Measurements from ENCODE around the gene PRKCD. TPM values are rescaled to one million over a fixed set of nuclear protein-coding genes. Genes with fewer than 3 reads are reported as not detected.

The PRKCD gene
- total RNA-seq, 1 donor from 2014 or later = 103 TPM

DNA sequence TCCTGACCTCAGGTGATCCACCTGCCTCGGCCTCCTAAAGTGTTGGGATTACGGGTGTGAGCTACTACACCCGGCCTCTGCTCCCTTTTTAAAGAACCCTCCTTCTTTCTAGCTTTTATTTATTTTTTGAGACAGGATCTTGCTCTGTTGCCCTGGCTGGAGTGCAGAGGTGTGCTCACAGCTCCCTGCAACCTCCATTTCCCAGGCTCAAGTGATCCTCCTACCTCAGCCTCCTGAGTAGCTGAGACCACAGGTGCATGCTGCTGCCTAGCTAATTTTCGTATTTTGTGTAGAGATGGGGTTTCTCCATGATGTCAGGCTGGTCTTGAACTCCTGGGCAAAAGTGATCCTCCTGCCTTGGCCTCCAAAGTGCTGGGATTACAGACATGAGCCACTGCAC lies 60.3 kb downstream of the PRKCD start:
- H3K36me3 ChIP-seq = peaks cover 37% of the 10 kb centered on the region
- ATAC-seq (no peak), DNase-seq (peak; percentile 3)
- no peak overlapping the region for H3K27ac ChIP-seq
- TF ChIP-seq, protein P1, sequence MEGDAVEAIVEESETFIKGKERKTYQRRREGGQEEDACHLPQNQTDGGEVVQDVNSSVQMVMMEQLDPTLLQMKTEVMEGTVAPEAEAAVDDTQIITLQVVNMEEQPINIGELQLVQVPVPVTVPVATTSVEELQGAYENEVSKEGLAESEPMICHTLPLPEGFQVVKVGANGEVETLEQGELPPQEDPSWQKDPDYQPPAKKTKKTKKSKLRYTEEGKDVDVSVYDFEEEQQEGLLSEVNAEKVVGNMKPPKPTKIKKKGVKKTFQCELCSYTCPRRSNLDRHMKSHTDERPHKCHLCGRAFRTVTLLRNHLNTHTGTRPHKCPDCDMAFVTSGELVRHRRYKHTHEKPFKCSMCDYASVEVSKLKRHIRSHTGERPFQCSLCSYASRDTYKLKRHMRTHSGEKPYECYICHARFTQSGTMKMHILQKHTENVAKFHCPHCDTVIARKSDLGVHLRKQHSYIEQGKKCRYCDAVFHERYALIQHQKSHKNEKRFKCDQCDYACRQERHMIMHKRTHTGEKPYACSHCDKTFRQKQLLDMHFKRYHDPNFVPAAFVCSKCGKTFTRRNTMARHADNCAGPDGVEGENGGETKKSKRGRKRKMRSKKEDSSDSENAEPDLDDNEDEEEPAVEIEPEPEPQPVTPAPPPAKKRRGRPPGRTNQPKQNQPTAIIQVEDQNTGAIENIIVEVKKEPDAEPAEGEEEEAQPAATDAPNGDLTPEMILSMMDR (IDR thresholded peaks at IDR 0.05) = no peak
- no peaks in the 10 kb centered on the region for H3K27me3 ChIP-seq (ENCODE audit: low read depth)
- H3K9me3 ChIP-seq = no peaks in the 10 kb centered on the region
- H3K4me1 ChIP-seq = no peaks in the 10 kb centered on the region
- no peak overlapping the region for H3K4me3 ChIP-seq
- intact Hi-C loops (cut with DNase I) = no loop called here

DNA sequence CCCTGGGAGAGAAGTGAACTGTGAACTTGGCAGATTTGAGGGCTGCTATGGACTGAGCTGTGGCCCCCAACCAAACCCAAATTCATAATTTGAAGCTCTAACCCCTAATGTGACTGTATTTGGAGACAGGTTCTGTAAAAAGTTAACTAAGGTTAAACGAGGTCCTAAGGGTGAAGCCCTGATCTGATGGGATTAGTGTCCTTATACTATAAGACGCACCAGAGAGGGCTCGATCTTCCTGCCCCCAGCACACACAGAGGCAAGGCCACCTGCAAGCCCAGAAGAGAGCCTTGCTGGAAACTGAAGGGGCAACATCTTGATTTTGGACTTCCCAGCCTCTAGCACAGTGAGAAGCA lies 60.8 kb downstream of the PRKCD start:
- peak; percentile 9 for DNase-seq
- Histone ChIP-seq H3K4me3 (no peak overlapping the region), H3K9me3 (no peaks in the 10 kb centered on the region), H3K36me3 (peaks cover 41% of the 10 kb centered on the region), H3K4me1 (no peaks in the 10 kb centered on the region), H3K27me3 (ENCODE audit: low read depth) (no peaks in the 10 kb centered on the region), H3K27ac (no peak overlapping the region)
- intact Hi-C loops (cut with DNase I) = no loop called here
- no peak for ATAC-seq
- TF ChIP-seq, protein P1 (IDR thresholded peaks at IDR 0.05) = no peak

DNA sequence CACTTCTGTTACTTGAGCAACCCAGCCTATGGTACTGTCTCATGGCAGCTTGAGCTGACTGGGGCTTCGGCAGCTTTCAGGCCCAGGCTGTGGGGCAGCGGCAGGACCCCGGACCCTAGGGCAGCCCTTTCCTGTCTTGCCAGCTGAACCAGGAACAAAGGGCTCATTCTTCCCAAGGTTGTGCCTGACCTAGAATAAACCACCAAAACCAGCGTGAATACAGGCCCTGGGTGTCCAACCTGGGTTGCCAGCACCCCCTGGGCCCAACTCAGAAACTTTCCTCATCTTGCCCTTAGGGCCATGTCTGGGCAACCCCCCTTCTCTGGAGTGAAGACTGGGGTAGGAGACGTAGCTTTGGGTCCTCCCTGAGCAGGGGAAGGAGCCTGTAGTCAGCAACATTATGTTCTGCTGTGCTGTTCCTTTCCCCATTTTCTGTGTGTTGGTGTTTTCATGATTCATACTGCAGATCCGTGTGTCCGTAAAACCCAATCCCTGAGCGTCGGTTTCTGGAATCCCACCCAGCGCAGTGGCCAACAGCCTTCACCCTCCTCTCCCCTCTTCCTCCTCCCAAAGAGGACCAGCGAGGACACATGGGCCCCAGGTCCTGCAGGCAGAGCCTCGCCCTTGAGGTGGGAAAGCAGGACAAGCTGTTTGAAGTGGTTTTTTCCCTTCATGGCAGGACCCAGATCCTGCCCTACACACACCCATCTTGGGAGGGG lies 61.3 kb downstream of the PRKCD start:
- Histone ChIP-seq H3K4me3 (no peak overlapping the region), H3K27ac (no peak overlapping the region), H3K9me3 (no peaks in the 10 kb centered on the region), H3K36me3 (peaks cover 47% of the 10 kb centered on the region), H3K4me1 (no peaks in the 10 kb centered on the region), H3K27me3 (ENCODE audit: low read depth) (no peaks in the 10 kb centered on the region)
- TF ChIP-seq, protein P1 (IDR thresholded peaks at IDR 0.05) = no peak
- peak; percentile 36 for DNase-seq
- no peak for ATAC-seq
- intact Hi-C loops (cut with DNase I) = no loop called here

DNA sequence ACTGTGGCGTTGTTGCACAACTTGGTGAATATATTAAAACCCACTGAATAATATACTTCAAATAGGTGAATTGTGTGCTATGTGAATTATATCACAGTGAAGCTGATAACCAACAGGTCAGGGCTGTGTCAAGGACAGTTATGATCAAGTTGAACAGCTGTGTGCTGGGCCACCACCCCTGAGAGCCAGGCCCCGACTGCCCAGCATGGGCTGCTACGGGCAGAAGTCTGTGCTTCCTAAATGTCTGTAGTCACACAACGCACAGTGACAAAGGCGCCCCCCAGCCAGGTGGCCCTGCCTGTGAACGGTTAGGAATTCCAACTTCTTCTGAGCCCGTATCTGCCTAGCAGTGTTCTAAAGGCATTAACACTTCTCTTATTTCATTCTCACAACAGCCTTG lies 62.0 kb downstream of the PRKCD start:
- DNase-seq = no peak
- no peaks in the 10 kb centered on the region for H3K4me1 ChIP-seq
- no peaks in the 10 kb centered on the region for H3K9me3 ChIP-seq
- intact Hi-C loops (cut with DNase I) = no loop called here
- no peaks in the 10 kb centered on the region for H3K27me3 ChIP-seq (ENCODE audit: low read depth)
- peaks cover 53% of the 10 kb centered on the region for H3K36me3 ChIP-seq
- TF ChIP-seq, protein P1 (IDR thresholded peaks at IDR 0.05) = no peak
- ATAC-seq = no peak
- no peak overlapping the region for H3K27ac ChIP-seq
- no peak overlapping the region for H3K4me3 ChIP-seq

DNA sequence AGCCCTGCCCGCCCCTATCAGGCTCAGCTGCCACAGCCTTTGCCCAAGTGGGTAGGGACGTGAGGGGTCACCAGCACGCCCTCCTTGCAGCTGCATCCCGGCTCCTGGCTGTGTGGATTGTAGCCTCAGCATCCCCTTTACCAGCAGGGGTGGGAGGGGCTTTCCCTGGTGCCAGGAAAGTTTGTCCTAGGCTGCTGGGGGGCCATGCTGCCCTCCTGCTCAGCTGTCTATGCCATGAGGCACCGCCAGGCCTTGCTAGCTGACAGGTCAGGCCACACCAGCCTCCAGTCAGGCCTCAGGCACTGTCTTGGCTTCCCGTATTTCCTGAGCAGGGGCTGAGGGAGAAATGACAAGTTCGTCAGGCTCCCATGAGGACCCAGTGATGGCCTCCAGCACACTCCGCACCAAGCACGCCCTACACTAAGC lies 62.5 kb downstream of the PRKCD start:
- Histone ChIP-seq H3K9me3 (no peaks in the 10 kb centered on the region), H3K4me1 (no peaks in the 10 kb centered on the region), H3K36me3 (peaks cover 59% of the 10 kb centered on the region), H3K4me3 (no peak overlapping the region), H3K27ac (no peak overlapping the region), H3K27me3 (ENCODE audit: low read depth) (no peaks in the 10 kb centered on the region)
- DNase-seq (no peak), ATAC-seq (no peak)
- TF ChIP-seq, protein P1 (IDR thresholded peaks at IDR 0.05) = no peak
- intact Hi-C loops (cut with DNase I) = no loop called here

Measured in lower lobe of right lung (tissue), 2 donors.